Measurements from ENCODE around the gene ALAD. TPM values are rescaled to one million over a fixed set of nuclear protein-coding genes. Genes with fewer than 3 reads are reported as not detected.
"Not testable (repeated sequence)": the region's sequence is repeated elsewhere in the genome, so short reads cannot be mapped to it uniquely, and the experiment has no call there.

Gene ALAD
- polyA plus RNA-seq, 1 donor (not counting 4 experiments of a cell fraction or from before 2014, with no cell fraction given): 9.3 TPM

DNA sequence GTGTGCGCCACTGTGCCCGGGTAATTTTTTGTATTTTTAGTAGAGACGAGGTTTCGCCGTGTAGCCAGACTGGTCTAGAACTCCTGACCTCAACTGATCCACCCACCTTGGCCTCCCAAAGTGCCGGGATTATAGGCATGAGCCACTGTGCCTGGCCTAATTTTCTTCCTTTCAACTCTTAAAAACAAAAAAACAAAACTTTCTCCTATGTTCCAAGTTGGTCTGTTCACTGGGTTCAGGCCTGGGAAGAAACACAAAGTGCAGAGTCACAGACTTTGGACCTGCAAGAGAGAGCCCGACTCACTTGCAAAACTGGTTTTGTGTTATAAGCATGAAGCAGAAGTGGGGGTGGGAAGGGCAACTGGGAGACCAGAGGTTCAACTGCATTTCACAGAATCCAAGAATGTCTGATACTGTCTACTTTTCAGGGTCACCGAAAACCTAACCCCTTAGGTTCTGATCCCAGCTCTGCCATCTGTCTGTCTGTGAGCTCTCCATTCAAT lies 19.1 kb downstream of the ALAD start:
- TF ChIP-seq, protein P1, sequence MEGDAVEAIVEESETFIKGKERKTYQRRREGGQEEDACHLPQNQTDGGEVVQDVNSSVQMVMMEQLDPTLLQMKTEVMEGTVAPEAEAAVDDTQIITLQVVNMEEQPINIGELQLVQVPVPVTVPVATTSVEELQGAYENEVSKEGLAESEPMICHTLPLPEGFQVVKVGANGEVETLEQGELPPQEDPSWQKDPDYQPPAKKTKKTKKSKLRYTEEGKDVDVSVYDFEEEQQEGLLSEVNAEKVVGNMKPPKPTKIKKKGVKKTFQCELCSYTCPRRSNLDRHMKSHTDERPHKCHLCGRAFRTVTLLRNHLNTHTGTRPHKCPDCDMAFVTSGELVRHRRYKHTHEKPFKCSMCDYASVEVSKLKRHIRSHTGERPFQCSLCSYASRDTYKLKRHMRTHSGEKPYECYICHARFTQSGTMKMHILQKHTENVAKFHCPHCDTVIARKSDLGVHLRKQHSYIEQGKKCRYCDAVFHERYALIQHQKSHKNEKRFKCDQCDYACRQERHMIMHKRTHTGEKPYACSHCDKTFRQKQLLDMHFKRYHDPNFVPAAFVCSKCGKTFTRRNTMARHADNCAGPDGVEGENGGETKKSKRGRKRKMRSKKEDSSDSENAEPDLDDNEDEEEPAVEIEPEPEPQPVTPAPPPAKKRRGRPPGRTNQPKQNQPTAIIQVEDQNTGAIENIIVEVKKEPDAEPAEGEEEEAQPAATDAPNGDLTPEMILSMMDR (optimal IDR thresholded peaks at IDR 0.05 in 1 of 3, IDR thresholded peaks at IDR 0.05 in 1 of 3, conservative IDR thresholded peaks at IDR 0.05 in 1 of 3; ENCODE audit: extremely low read depth in 1 of 3, insufficient read depth in 2 of 3, low read length in 3 of 3): no peak
- no peak for TF ChIP-seq EZH2 (IDR thresholded peaks at IDR 0.05; ENCODE audit: low read length)
- H3K79me2 ChIP-seq (ENCODE audit: control insufficient read depth, insufficient read depth, low read length): no peaks in the 10 kb centered on the region
- peak overlapping the region; percentile 27 for H3K4me2 ChIP-seq (ENCODE audit: control insufficient read depth, extremely low read depth, insufficient read depth, low read depth, low read length)
- no peaks in the 10 kb centered on the region for H4K20me1 ChIP-seq (ENCODE audit: control insufficient read depth, extremely low read depth, insufficient read depth, low read length)
- H2AFZ ChIP-seq (ENCODE audit: control insufficient read depth, low read length): peak overlapping the region; percentile 16
- H3K4me3 ChIP-seq (ENCODE audit: control insufficient read depth in 2 of 3, extremely low read depth in 1 of 3, insufficient read depth in 2 of 3, low read depth in 1 of 3, low read length in 3 of 3): no peak overlapping the region
- no peaks in the 10 kb centered on the region for H3K27me3 ChIP-seq (ENCODE audit: control insufficient read depth, extremely low read depth, insufficient read depth, low read length)
- H3K36me3 ChIP-seq (ENCODE audit: control insufficient read depth in 2 of 2, extremely low read depth in 1 of 2, insufficient read depth in 2 of 2, low read length in 2 of 2): peaks cover 0 to 2% of the 10 kb centered on the region in 2 experiments
- H3K4me1 ChIP-seq (ENCODE audit: control insufficient read depth, extremely low read depth, insufficient read depth, low read length): peaks cover 14% of the 10 kb centered on the region
- H3K9ac ChIP-seq (ENCODE audit: control insufficient read depth, extremely low read depth, insufficient read depth, low read length): peak overlapping the region; percentile 28
- no peaks in the 10 kb centered on the region for H3K9me3 ChIP-seq (ENCODE audit: control insufficient read depth, low read depth, low read length)
- FAIRE-seq: no peak
- no peaks in the 10 kb centered on the region for H3K9me1 ChIP-seq (ENCODE audit: control insufficient read depth, extremely low read depth, insufficient read depth, low read length)
- H3K27ac ChIP-seq (ENCODE audit: control insufficient read depth, insufficient read depth, low read length): no peak overlapping the region
- DNase-seq (ENCODE audit: low read depth, low spot score): no peak
- dilution Hi-C loops (cut with MboI; ENCODE audit: extremely low pct_ligation_motif_present, low sequenced_read_pairs): no loop called here

DNA sequence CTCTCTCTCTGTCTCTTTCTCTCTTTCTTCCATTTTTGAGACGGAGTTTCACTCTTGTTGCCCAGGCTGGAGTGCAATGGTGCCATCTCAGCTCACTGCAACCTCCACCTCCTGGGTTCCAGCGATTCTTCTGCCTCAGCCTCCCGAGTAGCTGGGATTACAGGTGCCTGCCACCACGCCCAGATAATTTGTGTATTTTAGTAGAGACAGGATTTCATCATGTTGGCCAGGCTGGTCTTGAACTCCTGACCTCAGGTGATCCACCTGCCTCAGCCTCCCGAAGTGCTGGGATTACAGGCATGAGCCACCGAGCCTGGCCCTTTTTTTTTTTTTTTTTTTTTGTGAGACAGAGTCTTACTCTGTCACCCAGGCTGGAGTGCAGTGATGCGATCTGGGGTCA lies 19.6 kb downstream of the ALAD start:
- H3K27ac ChIP-seq (ENCODE audit: control insufficient read depth, insufficient read depth, low read length); FAIRE-seq; H3K4me3 ChIP-seq (ENCODE audit: control insufficient read depth in 2 of 3, extremely low read depth in 1 of 3, insufficient read depth in 2 of 3, low read depth in 1 of 3, low read length in 3 of 3); DNase-seq (ENCODE audit: low read depth, low spot score); H4K20me1 ChIP-seq (ENCODE audit: control insufficient read depth, extremely low read depth, insufficient read depth, low read length); H3K27me3 ChIP-seq (ENCODE audit: control insufficient read depth, extremely low read depth, insufficient read depth, low read length); H3K4me2 ChIP-seq (ENCODE audit: control insufficient read depth, extremely low read depth, insufficient read depth, low read depth, low read length); H3K79me2 ChIP-seq (ENCODE audit: control insufficient read depth, insufficient read depth, low read length); H3K36me3 ChIP-seq (ENCODE audit: control insufficient read depth in 2 of 2, extremely low read depth in 1 of 2, insufficient read depth in 2 of 2, low read length in 2 of 2); H3K9me3 ChIP-seq (ENCODE audit: control insufficient read depth, low read depth, low read length); dilution Hi-C loops (cut with MboI; ENCODE audit: extremely low pct_ligation_motif_present, low sequenced_read_pairs); H3K9me1 ChIP-seq (ENCODE audit: control insufficient read depth, extremely low read depth, insufficient read depth, low read length); H3K9ac ChIP-seq (ENCODE audit: control insufficient read depth, extremely low read depth, insufficient read depth, low read length); H2AFZ ChIP-seq (ENCODE audit: control insufficient read depth, low read length): not testable (repeated sequence)
- H3K4me1 ChIP-seq (ENCODE audit: control insufficient read depth, extremely low read depth, insufficient read depth, low read length): peaks cover 14% of the 10 kb centered on the region

DNA sequence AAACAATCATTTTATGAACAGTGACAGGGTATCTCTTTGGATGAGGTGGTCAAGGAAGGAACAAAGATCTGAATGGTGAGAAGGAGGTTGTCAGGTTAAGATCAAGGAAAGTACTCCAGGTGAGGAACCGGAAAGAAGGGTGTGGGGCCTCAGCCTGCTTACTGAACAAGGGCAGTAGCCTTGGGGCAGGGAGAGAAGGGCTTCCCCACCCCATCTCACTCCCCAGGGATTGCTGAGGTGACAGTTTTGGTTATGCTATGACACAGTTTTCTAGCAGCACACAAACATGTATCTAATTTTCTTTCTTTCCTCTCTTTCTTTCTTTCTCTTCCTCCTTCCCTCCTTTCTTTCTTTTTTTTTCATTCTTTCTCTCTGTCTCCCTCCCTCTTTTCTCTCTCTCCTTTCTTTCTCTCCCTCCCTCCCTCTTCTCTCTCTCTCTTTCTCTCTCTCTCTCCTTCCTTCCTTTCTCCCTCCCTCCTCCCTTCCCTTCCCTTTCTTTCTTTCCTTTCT lies 20.2 kb downstream of the ALAD start:
- Histone ChIP-seq H3K4me1 (ENCODE audit: control insufficient read depth, extremely low read depth, insufficient read depth, low read length) (peaks cover 14% of the 10 kb centered on the region), H3K9me3 (ENCODE audit: control insufficient read depth, low read depth, low read length) (no peaks in the 10 kb centered on the region), H3K79me2 (ENCODE audit: control insufficient read depth, insufficient read depth, low read length) (no peaks in the 10 kb centered on the region), H4K20me1 (ENCODE audit: control insufficient read depth, extremely low read depth, insufficient read depth, low read length) (no peaks in the 10 kb centered on the region), H3K27me3 (ENCODE audit: control insufficient read depth, extremely low read depth, insufficient read depth, low read length) (no peaks in the 10 kb centered on the region), H3K4me3 (ENCODE audit: control insufficient read depth in 2 of 3, extremely low read depth in 1 of 3, insufficient read depth in 2 of 3, low read depth in 1 of 3, low read length in 3 of 3) (no peak overlapping the region), H3K9ac (ENCODE audit: control insufficient read depth, extremely low read depth, insufficient read depth, low read length) (no peak overlapping the region), H2AFZ (ENCODE audit: control insufficient read depth, low read length) (peak overlapping the region; percentile 79), H3K4me2 (ENCODE audit: control insufficient read depth, extremely low read depth, insufficient read depth, low read depth, low read length) (no peak overlapping the region), H3K27ac (ENCODE audit: control insufficient read depth, insufficient read depth, low read length) (no peak overlapping the region), H3K9me1 (ENCODE audit: control insufficient read depth, extremely low read depth, insufficient read depth, low read length) (no peaks in the 10 kb centered on the region), H3K36me3 (ENCODE audit: control insufficient read depth in 2 of 2, extremely low read depth in 1 of 2, insufficient read depth in 2 of 2, low read length in 2 of 2) (no peaks in the 10 kb centered on the region)
- TF ChIP-seq EZH2 (IDR thresholded peaks at IDR 0.05; ENCODE audit: low read length): no peak
- TF ChIP-seq, protein P1 (optimal IDR thresholded peaks at IDR 0.05 in 1 of 3, IDR thresholded peaks at IDR 0.05 in 1 of 3, conservative IDR thresholded peaks at IDR 0.05 in 1 of 3; ENCODE audit: extremely low read depth in 1 of 3, insufficient read depth in 2 of 3, low read length in 3 of 3): no peak
- dilution Hi-C loops (cut with MboI; ENCODE audit: extremely low pct_ligation_motif_present, low sequenced_read_pairs): no loop called here
- FAIRE-seq (no peak), DNase-seq (ENCODE audit: low read depth, low spot score) (no peak)

DNA sequence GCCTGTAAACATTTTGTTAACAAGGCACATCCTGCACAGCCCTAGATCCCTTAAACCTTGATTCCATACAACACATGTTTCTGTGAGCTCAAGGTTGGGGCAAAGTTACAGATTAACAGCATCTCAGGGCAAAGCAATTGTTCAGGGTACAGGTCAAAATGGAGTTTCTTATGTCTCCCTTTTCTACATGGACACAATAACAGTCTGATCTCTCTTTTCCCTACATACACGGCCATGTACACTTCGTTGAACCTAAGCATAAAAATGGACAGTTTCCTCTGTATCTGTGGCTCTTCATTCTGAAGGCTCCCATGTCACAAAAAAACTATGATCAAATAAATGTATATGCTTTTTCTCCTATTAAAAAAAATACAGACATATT lies 21.3 kb downstream of the ALAD start:
- FAIRE-seq; H3K27ac ChIP-seq (ENCODE audit: control insufficient read depth, insufficient read depth, low read length); H3K79me2 ChIP-seq (ENCODE audit: control insufficient read depth, insufficient read depth, low read length); H2AFZ ChIP-seq (ENCODE audit: control insufficient read depth, low read length); H3K4me2 ChIP-seq (ENCODE audit: control insufficient read depth, extremely low read depth, insufficient read depth, low read depth, low read length); H3K9ac ChIP-seq (ENCODE audit: control insufficient read depth, extremely low read depth, insufficient read depth, low read length); H4K20me1 ChIP-seq (ENCODE audit: control insufficient read depth, extremely low read depth, insufficient read depth, low read length); H3K9me1 ChIP-seq (ENCODE audit: control insufficient read depth, extremely low read depth, insufficient read depth, low read length); H3K4me3 ChIP-seq (ENCODE audit: control insufficient read depth in 2 of 3, extremely low read depth in 1 of 3, insufficient read depth in 2 of 3, low read depth in 1 of 3, low read length in 3 of 3); DNase-seq (ENCODE audit: low read depth, low spot score); H3K27me3 ChIP-seq (ENCODE audit: control insufficient read depth, extremely low read depth, insufficient read depth, low read length); H3K9me3 ChIP-seq (ENCODE audit: control insufficient read depth, low read depth, low read length); dilution Hi-C loops (cut with MboI; ENCODE audit: extremely low pct_ligation_motif_present, low sequenced_read_pairs); H3K36me3 ChIP-seq (ENCODE audit: control insufficient read depth in 2 of 2, extremely low read depth in 1 of 2, insufficient read depth in 2 of 2, low read length in 2 of 2): not testable (repeated sequence)
- peaks cover 21% of the 10 kb centered on the region for H3K4me1 ChIP-seq (ENCODE audit: control insufficient read depth, extremely low read depth, insufficient read depth, low read length)
